A673 (cell line): Measurements from ENCODE around the gene NUDCD2. TPM values are rescaled to one million over a fixed set of nuclear protein-coding genes. Genes with fewer than 3 reads are reported as not detected.

Source experiments
- BruUV-seq: library from RNA; stranded (reverse); fragments of 400-500 nt; replicated peaks from 2 replicates; lab custom pipeline; 2021; lab: Mats Ljungman, UMichigan
- CTCF ChIA-PET: fragments of 300-600 bp; sonication (Branson Sonifier 250); formaldehyde crosslinking; loops from one replicate; lab custom pipeline; 2022; ENCODE audit warnings: antibody characterized with exemption; lab: Charles Lee
- POLR2A ChIA-PET: fragments of 300-600 bp; sonication (Branson Sonifier 250); formaldehyde crosslinking; loops from one replicate; lab custom pipeline; 2022; ENCODE audit warnings: antibody characterized with exemption; ENCODE audit not compliant: low non-redundant PET; lab: Charles Lee
- DNase-seq: peaks from one replicate; pipeline ENCODE4 v3.0.0-alpha.2; 2015; ENCODE audit warnings: low spot score
- H3K27ac ChIP-seq: fragments of 200-600 bp; sonication (generic); 2 replicates; pipeline ENCODE4 v1.5.1; 2016; ENCODE audit warnings: mixed run types, low read depth, mild to moderate bottlenecking, mixed read lengths, antibody characterized with exemption, low read length; ENCODE audit not compliant: poor library complexity, severe bottlenecking
- H3K27me3 ChIP-seq: fragments of 200-600 bp; sonication (generic); replicated peaks from 2 replicates; pipeline ENCODE4 v1.6.1; 2017; ENCODE audit warnings: mixed run types, low read depth, mild to moderate bottlenecking, mixed read lengths, antibody characterized with exemption, low read length; ENCODE audit not compliant: insufficient read depth, poor library complexity
- H3K36me3 ChIP-seq: fragments of 200-600 bp; sonication (generic); 2 replicates; pipeline ENCODE4 v1.6.1; 2016; ENCODE audit warnings: mixed run types, mild to moderate bottlenecking, mixed read lengths, antibody characterized with exemption, low read length; ENCODE audit not compliant: insufficient read depth, poor library complexity, severe bottlenecking
- H3K4me1 ChIP-seq: fragments of 200-600 bp; sonication (generic); 2 replicates; pipeline ENCODE4 v1.6.1; 2017; ENCODE audit warnings: mixed run types, mild to moderate bottlenecking, mixed read lengths, antibody characterized with exemption, low read length; ENCODE audit not compliant: insufficient read depth, poor library complexity, severe bottlenecking
- H3K4me3 ChIP-seq: fragments of 200-600 bp; sonication (generic); 2 replicates; pipeline ENCODE4 v1.5.1; 2016; ENCODE audit warnings: low read depth, mixed run types, mild to moderate bottlenecking, mixed read lengths, low read length; ENCODE audit not compliant: poor library complexity, severe bottlenecking
- H3K9me3 ChIP-seq: fragments of 200-600 bp; sonication (generic); 2 replicates; pipeline ENCODE4 v1.6.1; 2016; ENCODE audit warnings: mixed run types, low read depth, mild to moderate bottlenecking, mixed read lengths, antibody characterized with exemption, low read length; ENCODE audit not compliant: poor library complexity, severe bottlenecking
- EZH2 ChIP-seq: fragments of 200-600 bp; sonication (generic); IDR thresholded peaks from 2 replicates; pipeline ENCODE4 v1.6.1; 2017; ENCODE audit warnings: borderline replicate concordance, low read depth, mild to moderate bottlenecking, mixed read lengths, antibody characterized with exemption, low read length; ENCODE audit not compliant: poor library complexity, severe bottlenecking
- intact Hi-C: fragments of 100-400 bp; cut with micrococcal nuclease; formaldehyde crosslinking; loops from one replicate; pipeline ENCODE4 v1.10.0; 2022; ENCODE audit not compliant: unreplicated experiment
- total RNA-seq: library from RNA; stranded (reverse); gene quantifications from 2 replicates; pipeline ENCODE4 v1.2.3, GENCODE V29; 2021
- TF ChIP-seq, protein P1 (sequence below): fragments of 300-800, 200-600 bp; sonication (generic); conservative IDR thresholded peaks from 2 replicates; pipeline ENCODE4 v1.5.1; 2017; ENCODE audit warnings: low read depth, mild to moderate bottlenecking, antibody characterized with exemption, low read length, moderate library complexity, mixed read lengths

The NUDCD2 gene
- total RNA-seq, 1 experiment from 2014 or later = 67.2 TPM

DNA sequence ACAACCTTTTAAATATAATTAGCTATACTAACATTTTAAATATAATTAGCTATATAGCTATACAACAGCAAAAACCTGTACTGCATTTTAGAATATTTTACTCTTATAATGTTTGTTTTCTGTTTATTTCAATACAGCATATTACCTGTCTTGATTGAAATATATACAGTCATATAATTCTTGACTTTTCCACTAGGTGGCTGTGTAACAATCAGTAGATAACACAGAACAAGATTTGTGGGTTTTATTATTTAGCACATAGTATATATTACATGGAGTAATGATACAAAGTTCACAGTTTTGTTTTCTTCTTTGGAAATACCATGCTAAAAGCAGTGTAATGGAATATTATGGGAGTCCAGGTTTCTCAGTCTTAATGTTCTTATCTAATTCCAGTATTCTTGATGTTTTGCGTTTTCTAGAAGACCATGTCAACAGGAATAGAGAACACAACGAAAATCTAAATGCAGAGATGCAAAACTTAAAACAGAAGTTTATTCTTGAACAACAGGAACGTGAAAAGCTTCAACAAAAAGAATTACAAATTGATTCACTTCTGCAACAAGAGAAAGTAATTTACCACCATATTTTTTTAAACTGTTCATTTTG lies 13.8 kb upstream of the NUDCD2 start:
- no peaks in the 10 kb centered on the region for H3K9me3 ChIP-seq
- H3K36me3 ChIP-seq = peaks cover 92% of the 10 kb centered on the region
- POLR2A ChIA-PET = no interaction called here
- no peak for DNase-seq
- intact Hi-C loops = no loop called here
- no peak for TF ChIP-seq EZH2
- TF ChIP-seq, protein P1, sequence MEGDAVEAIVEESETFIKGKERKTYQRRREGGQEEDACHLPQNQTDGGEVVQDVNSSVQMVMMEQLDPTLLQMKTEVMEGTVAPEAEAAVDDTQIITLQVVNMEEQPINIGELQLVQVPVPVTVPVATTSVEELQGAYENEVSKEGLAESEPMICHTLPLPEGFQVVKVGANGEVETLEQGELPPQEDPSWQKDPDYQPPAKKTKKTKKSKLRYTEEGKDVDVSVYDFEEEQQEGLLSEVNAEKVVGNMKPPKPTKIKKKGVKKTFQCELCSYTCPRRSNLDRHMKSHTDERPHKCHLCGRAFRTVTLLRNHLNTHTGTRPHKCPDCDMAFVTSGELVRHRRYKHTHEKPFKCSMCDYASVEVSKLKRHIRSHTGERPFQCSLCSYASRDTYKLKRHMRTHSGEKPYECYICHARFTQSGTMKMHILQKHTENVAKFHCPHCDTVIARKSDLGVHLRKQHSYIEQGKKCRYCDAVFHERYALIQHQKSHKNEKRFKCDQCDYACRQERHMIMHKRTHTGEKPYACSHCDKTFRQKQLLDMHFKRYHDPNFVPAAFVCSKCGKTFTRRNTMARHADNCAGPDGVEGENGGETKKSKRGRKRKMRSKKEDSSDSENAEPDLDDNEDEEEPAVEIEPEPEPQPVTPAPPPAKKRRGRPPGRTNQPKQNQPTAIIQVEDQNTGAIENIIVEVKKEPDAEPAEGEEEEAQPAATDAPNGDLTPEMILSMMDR = peak; percentile 54; the same call in 1 of the 2 replicates
- H3K27me3 ChIP-seq = no peaks in the 10 kb centered on the region
- H3K4me1 ChIP-seq = no peaks in the 10 kb centered on the region
- H3K4me3 ChIP-seq = no peak overlapping the region
- CTCF ChIA-PET = no interaction called here
- no peak overlapping the region for H3K27ac ChIP-seq
- BruUV-seq = no TSS peak

DNA sequence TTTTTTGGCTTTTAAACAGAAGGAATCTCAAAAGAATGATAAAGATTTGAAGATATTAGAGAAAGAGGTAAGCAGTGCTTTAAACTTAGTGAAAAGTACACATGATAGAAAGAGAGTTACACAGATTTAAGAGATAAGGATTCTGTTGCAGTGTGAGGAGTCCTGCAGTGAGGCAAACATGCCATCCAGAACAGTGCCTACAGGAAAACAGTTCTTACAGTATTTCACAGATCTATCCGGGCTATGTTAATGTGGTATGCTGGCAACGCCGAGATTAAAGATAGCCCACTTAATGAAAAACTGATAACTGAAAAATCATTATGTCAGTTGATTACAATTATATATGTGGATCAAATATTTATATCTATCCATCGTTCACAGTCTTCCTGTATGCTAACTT lies 7.8 kb upstream of the NUDCD2 start:
- POLR2A ChIA-PET = no interaction called here

DNA sequence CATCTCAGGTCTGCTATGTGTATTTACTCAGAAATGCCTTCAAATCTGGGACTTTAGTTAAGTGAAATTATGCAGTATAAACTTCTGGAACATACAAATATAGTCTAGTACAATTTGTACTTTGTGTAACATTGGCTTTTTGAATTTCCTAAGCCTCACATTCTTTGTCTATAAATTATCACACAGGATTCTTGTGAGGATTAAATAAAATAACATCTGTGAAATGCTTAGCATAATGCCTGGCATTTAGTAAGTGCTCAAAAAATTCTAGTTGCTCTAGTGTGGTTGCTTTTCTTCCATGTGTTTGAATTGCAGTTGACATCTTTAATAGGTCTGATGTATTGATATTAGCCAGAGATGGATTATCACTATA lies 3.1 kb upstream of the NUDCD2 start:
- POLR2A ChIA-PET = no interaction called here
- peak; percentile 7 for DNase-seq
- Histone ChIP-seq H3K9me3 (no peaks in the 10 kb centered on the region), H3K4me1 (peaks cover 35% of the 10 kb centered on the region), H3K4me3 (no peak overlapping the region), H3K27ac (peak overlapping the region; percentile 98), H3K36me3 (peaks cover 28% of the 10 kb centered on the region), H3K27me3 (no peaks in the 10 kb centered on the region)
- CTCF ChIA-PET = no interaction called here
- TF ChIP-seq, protein P1 = no peak
- no peak for TF ChIP-seq EZH2
- intact Hi-C loops = no loop called here
- no TSS peak for BruUV-seq

More for the DNA sequence above, 7.8 kb upstream of the NUDCD2 start:
- H3K27ac ChIP-seq = peak overlapping the region; percentile 24
- H3K4me3 ChIP-seq = no peak overlapping the region
- CTCF ChIA-PET = no interaction called here
- intact Hi-C loops = no loop called here
- no peak for DNase-seq
- no peaks in the 10 kb centered on the region for H3K9me3 ChIP-seq
- peaks cover 74% of the 10 kb centered on the region for H3K36me3 ChIP-seq
- peaks cover 21% of the 10 kb centered on the region for H3K4me1 ChIP-seq
- no TSS peak for BruUV-seq
- H3K27me3 ChIP-seq = no peaks in the 10 kb centered on the region
- TF ChIP-seq, protein P1 = no peak
- no peak for TF ChIP-seq EZH2
